Measurements from ENCODE around the gene CTSH.

CTSH gene

GRCh38 chr15:78937132-78937739, 7.6 kb downstream of the CTSH start:
- no peak for TF ChIP-seq CTCF (IDR thresholded peaks at IDR 0.05; ENCODE audit: extremely low read depth, missing control alignments)
- DNase-seq (ENCODE audit: low spot score), result no peak

GRCh38 chr15:78934655-78935023, 10.2 kb downstream of the CTSH start:
- TF ChIP-seq CTCF (IDR thresholded peaks at IDR 0.05; ENCODE audit: extremely low read depth, missing control alignments), result no peak

GRCh38 chr15:78933823-78934654, 10.8 kb downstream of the CTSH start:
- TF ChIP-seq CTCF (IDR thresholded peaks at IDR 0.05; ENCODE audit: extremely low read depth, missing control alignments), result no peak
- no peak for DNase-seq (ENCODE audit: low spot score)

More at GRCh38 chr15:78934655-78935023, 10.2 kb downstream of the CTSH start:
- DNase-seq (ENCODE audit: low spot score), result no peak

GRCh38 chr15:78933187-78933822, 11.5 kb downstream of the CTSH start:
- no peak for TF ChIP-seq CTCF (IDR thresholded peaks at IDR 0.05; ENCODE audit: extremely low read depth, missing control alignments)
- no peak for DNase-seq (ENCODE audit: low spot score)

- no peak for TF ChIP-seq CTCF (IDR thresholded peaks at IDR 0.05; ENCODE audit: extremely low read depth, missing control alignments)
- DNase-seq (ENCODE audit: low spot score), result no peak
Measured at GRCh38 chr15:78932258-78932808, 12.5 kb downstream of the CTSH start.

GRCh38 chr15:78931439-78932257, 13.2 kb downstream of the CTSH start:
- no peak for DNase-seq (ENCODE audit: low spot score)
- no peak for TF ChIP-seq CTCF (IDR thresholded peaks at IDR 0.05; ENCODE audit: extremely low read depth, missing control alignments)

Measured in GM20000 (cell line).